Amygdala (tissue), 56 donors: ENCODE data around the gene ACTL7A.
A peak's percentile ranks its signal among the peaks of the same experiment; 100 is the strongest.
"Not testable (repeated sequence)": the region's sequence is repeated elsewhere in the genome, so short reads cannot be mapped to it uniquely, and the experiment has no call there.

ENCODE experiments used
- DNase-seq, 56 donors: peaks; one replicate each; lab custom pipeline; 2025; lab: John Stamatoyannopoulos, UW

The ACTL7A gene

DNA sequence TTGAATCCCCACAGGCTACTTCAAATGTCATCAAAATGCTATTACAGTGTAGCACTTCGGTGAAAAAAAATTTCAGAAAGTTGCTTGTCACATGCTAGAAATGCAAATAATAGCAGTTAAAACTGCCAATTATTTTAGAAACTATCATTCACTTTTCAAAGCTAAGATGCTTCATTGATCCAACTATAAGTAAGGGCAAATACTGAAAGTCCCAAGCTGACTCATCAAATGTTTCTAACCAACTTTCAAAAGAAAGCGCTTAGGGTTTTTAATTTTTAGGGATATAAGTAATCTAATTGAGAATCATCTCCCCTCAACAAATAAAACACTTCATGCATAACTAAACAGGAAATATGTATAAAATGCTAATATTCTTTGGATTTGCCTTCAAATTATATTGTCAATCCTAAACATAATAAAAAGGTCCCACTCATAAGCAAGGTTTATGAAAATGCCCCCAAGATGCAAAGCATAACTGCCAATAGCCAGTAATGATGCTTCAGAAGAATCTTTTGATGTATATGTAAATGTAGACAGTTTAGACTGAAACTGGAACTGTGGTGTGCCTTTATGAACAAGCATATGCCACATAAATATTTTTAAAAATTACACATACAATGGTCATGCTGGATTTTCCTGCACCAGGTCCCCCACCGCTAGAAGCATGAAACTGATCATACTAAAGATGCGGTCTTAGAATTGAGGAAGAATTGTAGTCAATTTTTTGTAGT is 12.2 kb downstream of the ACTL7A start:
- DNase-seq, result no peak

GRCh38 chr9:108876425-108876824 is 14.4 kb downstream of the ACTL7A start:
- no peak for DNase-seq

- no peak for DNase-seq
Measured at GRCh38 chr9:108877524-108877923, 15.5 kb downstream of the ACTL7A start.

DNA sequence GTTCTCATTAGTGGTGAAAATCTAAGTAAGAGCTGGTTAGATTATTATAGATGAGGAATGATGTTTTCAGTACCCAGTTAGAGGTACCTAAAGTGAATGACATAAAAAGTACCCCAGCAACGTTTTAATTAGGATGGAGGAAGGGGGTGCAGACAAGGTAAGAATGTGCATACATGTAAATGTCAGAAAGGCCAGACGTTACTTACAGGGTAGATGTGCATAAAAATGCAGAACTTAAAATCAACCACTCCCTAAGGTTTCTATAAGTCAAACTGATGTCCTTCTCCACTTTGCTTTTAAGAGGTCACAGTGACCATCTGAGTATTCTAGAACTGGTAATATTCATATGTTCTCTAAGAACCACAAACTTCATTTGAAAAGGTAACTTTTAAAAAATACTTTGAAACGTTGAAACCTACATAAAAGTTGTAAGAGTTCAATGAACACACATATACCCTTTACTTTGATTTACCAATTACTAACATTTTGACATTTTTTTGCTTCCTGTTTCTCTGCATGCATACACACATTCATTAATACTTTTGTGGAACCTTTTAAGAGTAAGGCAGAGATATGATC is 18.8 kb downstream of the ACTL7A start:
- no peak for DNase-seq

DNA sequence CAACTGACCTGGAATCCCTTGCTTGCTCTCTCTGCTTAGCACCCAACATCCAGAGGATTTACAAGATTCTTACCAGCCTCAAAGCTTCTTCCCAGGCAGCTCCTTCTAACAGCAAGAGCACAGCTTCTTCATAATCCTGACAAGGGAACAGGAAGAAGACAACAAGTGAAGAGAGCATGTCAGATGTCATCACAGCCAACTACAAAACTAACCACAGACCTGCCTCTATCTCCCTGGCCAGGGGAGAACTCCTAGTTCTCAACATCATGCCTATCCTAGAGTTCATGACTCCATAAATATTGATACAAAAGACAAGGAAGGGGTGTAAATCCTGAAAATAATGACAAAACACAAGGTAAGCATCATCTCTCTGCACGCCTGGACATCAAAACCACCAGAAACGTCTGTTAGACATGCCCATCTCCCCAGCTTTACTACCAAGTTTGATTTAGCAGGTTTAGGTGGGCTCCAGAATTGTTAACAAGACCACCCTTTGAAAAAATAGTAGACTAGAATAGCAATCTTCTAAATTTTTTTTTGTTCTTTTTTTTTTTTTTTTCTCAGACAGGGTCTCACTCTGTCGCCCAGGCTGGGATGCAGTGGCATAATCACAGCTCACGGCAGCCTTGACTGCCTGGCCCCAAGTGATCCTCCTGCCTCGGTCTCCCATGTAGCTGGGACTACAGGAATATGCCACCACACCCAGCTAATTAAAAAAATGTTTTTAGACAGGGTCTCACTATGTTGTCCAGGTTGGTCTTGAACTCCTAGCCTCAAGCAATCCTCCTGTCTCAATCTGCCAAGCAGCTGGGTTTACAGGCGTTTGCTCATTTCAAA is 20.2 kb downstream of the ACTL7A start:
- DNase-seq, result no peak

DNA sequence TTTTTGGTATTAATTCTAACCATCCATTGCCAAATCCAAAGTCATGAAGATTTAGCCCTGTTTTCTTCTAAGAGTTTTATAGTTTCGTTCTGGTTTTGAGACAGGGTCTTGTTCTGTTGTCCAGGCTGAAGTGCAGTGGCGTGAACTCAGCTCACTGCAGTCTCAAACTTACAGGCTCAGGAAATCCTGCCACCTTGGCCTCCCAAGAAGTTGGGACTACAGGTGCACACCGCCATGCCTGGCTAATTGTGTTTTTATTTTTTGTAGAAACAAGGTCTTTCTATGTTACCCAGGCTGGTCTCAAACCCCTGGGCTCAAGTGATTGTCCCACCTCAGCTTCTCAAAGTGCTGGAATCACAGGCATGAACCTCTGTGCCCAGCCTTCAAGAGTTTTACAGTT is 21.0 kb downstream of the ACTL7A start:
- no peak for DNase-seq

- no peak for DNase-seq
Measured at GRCh38 chr9:108884701-108885100, 22.6 kb downstream of the ACTL7A start.

DNA sequence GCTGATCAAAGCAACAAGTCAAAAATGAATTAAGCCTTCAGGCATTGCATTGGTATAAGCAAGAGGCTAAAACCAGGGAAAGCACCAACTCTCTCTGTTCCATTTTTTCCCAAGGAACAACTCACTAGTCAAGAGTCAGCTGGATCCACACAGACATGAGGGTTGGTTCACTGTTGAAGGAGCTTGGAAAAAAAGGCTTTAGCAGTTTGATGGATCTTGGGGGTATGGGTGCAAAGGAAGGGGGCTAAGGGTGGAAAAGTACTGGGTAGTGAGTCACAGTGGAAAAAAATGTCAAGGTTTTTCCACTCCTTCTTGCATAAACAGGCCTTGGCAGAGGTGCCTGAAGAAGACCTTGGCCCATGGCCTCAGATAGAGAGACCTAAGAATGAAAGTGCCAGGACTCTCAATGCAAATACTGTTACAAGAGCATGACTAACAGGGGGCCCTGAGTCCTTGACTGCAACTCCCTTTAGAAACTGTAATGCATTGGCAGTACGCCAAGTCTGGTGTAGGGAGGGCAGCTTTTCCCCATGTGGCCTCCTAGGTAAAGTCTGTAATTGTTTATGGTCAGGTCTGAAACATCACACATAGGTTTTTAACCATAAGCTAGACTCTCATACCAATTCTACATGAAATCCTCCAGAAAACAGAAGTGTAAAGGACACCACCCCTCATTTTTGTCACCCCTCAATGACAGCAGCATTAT is 23.7 kb downstream of the ACTL7A start:
- DNase-seq, result peak in 1 of 56 donors; percentile 13

DNA sequence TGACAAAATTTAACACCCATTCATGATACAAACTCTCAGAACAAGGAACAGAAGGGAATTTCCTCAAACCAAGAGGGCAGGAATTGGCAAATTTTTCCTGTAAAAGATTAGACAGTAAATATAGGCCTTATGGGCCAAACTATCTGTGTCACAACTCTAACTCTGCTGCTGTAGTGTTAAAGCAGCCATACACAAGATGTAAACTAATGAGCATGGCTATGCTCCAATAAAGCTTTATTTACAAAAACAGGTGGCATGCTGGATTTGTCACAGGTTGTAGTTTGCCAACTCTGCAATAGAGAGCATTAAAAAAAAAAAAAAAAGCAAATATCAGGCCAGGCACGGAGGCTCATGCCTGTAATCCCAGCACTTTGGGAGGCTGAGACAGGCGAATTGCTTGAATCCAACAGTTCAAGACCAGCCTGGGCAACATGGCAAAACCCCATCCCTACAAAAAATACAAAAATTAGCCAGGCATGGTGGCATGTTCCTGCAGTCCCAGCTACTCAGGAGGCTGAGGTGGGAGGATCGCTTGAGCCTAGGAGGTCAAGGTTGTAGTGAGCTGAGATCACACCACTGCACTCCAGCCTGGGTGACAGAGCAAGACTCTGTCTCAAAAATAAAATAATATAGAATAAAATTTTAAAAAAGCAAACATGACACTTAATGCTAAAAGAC is 24.7 kb downstream of the ACTL7A start:
- DNase-seq, result not testable (repeated sequence)

DNA sequence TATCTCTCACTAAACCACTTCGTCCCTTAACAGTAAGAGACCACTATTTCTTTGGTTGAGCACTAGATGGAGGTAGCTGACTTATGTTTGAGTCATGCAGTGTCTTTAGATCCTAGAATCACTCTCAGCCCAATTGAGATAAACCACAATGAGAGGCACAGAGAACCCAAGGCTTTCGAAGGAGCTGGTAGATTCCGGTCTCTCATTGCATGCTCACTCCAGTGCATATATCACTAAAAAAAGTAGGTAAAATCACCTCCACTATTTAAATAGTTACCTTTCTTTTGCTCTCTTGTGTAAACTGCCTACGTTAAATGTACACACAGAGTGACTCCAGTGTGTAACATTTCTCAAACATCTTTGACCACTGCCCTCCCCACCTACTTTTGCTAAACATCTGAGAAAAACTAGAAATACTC is 27.6 kb downstream of the ACTL7A start:
- DNase-seq, result no peak

GRCh38 chr9:108894225-108894997 is 32.3 kb downstream of the ACTL7A start:
- DNase-seq, result no peak

DNA sequence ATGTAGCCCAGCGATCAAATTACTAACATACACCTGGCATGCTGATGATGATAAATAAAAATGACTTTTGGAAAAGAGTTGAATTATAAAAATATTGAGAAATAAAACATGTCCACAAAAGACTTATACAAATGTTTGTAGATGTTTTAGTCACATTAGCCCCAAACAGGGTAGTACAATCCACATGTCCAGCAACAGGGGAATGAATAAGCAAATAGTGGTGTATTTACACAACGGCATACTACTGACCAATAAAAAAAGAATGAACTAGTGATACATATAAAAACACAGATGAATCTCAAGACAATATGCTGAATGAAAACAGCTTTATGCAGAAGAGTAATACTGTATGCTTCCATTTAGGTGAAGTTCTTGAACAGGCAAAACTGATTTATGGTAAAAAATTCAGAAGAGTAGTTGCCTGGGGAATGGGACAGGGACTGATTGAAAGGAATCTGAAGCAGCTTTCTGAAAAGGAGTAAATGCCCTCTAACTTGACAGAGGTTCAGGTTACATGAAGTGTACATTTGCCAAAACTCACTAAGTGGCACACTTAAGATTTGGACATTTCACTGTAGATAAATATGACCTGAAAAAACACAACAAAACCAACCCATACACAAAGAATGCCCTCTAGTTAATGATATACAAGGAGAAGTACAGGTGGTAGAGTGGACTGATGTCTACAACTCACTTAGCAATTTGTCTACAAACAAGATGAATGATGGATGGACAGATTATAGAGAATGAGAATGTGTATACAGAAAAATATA is 35.4 kb downstream of the ACTL7A start:
- no peak for DNase-seq

DNA sequence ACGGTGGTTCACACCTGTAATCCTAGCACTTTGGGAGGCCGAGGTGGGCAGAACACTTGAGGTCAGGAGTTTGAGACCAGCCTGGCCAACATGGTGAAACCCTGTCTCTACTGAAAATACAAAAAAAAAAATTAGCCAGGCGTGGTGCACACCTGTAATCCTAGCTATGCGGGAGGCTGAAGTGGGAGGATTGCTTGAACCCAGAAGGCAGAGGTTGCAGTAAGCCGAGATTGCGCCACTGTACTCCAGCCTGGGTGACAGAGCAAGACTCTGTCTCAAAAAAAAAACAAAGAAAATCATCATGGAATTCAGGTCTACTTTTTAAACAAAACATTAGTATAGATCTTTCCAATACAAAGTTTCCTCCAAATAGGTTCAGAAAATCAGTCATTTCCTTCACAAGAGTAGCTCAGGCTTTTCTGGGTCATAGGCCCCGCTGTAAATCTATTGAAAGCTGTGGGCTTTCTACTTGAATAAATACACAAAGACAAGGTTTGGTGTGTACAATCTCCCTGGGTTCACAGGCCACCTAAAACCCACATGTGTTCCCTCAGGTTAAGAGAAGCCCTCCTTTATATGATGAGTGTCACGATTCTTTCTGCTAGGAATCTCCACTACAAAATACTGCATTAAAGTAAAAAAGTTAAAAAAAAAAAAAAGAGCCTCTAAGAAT is 37.1 kb downstream of the ACTL7A start:
- not testable (repeated sequence) for DNase-seq

- no peak for DNase-seq
Measured at GRCh38 chr9:108900176-108900575, 38.1 kb downstream of the ACTL7A start.

DNA sequence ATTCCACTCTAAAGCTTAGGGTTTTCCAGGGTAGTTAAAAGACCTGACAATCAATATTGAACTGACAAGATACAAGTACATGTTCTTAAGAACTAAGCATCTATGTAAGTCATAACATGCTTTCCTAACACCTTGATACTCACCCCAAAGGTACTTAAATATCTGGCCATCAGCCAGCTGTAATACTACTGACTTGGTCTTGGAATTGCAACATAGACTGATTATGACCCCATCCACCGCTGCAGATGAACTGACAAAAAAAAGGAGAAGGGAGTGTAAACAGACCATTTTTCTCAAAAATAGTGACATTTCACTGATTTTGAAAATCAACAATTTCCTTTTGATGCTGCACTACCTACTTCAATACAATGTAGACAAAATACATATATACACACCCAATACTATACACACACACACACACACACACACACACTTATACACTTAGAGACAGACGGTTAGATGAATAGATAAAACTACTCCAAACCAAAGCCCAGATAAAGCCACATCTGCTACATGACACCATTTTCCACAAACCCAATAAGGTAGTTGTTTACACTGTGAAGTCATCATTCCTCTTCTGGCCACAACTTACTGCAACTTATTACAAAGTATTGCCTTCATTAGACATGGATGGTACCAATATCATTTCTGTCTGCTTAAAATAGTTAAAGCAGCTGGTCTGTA is 41.5 kb downstream of the ACTL7A start:
- DNase-seq, result no peak

DNA sequence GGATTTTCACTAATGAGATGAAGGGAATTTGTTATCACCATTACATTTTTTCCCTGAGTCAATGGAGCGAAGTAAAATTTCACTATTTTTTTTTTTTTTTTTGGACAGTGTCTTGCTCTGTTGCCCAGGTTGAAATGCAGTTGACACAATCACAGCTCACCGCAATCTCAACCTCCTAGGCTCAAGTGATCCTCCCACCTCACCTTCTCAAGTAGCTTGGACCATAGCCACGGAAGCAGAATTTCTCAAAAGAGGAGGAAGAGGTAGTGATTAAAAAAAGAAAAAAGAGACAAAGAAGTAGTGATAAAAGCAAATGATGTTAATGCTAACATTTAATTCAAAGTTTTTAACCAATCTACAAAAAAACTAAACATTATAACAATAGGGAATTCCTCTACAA is 42.1 kb downstream of the ACTL7A start:
- DNase-seq, result no peak

DNA sequence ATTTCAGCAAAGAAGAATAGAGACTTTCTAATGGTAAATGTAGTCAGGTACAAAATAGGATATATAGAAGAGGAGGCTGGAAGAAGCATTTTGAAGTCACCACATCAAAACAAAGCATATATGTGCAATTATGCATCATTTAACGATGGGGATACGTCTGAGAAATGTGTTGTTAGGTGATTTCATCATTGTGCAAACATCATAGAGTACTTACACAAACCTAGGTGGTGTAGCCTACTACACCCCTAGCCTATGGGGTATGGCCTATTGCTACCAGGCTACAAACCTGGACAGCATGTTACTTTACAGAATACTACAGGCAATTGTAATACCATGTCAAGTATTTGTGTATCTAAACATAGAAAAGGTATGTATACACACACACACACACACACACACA is 43.4 kb downstream of the ACTL7A start:
- DNase-seq, result no peak

- no peak for DNase-seq
Measured at GRCh38 chr9:108910402-108910801, 48.3 kb downstream of the ACTL7A start.
